HCT116 (cell line): ENCODE measurements around the gene TNS2.

Source experiments
- CTCF ChIP-seq, 3 experiments: fragments of 200-600 bp in 1 of 3; sonication (generic) in 1 of 3; IDR thresholded peaks in 2 of 3; conservative IDR thresholded peaks in 1 of 3; 2 replicates each; pipeline ENCODE4 v1.5.1; 2012 to 2017; ENCODE audit warnings: low read depth in 2 of 3, low read length in 2 of 3, antibody characterized with exemption in 1 of 3, borderline replicate concordance in 1 of 3, control low read depth in 1 of 3, mild to moderate bottlenecking in 1 of 3, mixed read lengths in 1 of 3, mixed run types in 1 of 3, moderate library complexity in 1 of 3; ENCODE audit not compliant: insufficient read depth in 1 of 3
- EGR1 ChIP-seq: IDR thresholded peaks from 2 replicates; pipeline ENCODE4 v1.6.1; 2012; ENCODE audit warnings: low read depth
- ELF1 ChIP-seq: IDR thresholded peaks from 2 replicates; pipeline ENCODE4 v1.6.1; 2012; ENCODE audit warnings: low read depth, borderline replicate concordance
- EZH2 ChIP-seq: fragments of 200-600 bp; sonication (generic); IDR thresholded peaks from 2 replicates; pipeline ENCODE4 v1.6.1; 2017; ENCODE audit warnings: antibody characterized with exemption, mixed run types
- EZH2phosphoT487 ChIP-seq: fragments of 200-600 bp; IDR thresholded peaks from 2 replicates; pipeline ENCODE4 v1.6.1; 2018; ENCODE audit warnings: antibody characterized with exemption, borderline replicate concordance
- POLR2A ChIP-seq: IDR thresholded peaks from 2 replicates; pipeline ENCODE4 v1.7.0; 2011; ENCODE audit warnings: borderline replicate concordance; ENCODE audit not compliant: insufficient read depth, insufficient read length; ENCODE audit errors: extremely low read depth
- REST ChIP-seq: IDR thresholded peaks from 2 replicates; pipeline ENCODE4 v1.6.1; 2012; ENCODE audit warnings: low read depth
- ZNF274 ChIP-seq: fragments of 200-500 bp; sonication (Bioruptor generic); IDR thresholded peaks from 2 replicates; pipeline ENCODE4 v1.6.1; 2014; ENCODE audit warnings: mild to moderate bottlenecking, low read depth, low read length, inconsistent platforms

DNA sequence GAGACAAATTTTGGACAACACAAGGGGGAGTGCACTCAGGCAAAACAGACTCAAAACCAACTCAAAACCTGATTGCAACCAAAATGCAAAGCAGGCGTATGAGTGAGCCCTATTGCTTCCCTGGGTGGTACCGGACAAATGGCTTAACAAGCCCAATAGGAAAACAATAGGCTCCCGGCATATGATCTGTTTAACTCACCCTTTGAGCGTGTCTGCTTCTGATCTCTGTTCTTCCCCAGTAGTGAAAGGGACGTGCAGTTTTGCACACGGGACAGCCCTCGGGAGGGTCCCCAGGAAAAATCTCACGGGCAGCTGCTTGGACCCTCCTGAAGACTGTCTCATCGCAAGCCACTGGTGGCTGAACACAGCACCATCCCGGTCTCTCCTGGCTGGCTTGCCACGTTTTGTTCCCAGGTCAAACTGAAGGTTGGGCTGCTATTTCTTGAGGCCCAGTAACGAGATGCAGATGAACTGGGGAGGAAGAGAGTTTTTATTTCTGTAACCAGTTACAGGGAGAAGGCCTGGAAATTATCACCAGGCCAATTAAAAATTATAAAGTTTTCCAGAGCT, 63.4 kb downstream of the TNS2 start:
- no peak for TF ChIP-seq CTCF (IDR thresholded peaks at IDR 0.05 in 2 of 3, conservative IDR thresholded peaks at IDR 0.05 in 1 of 3; ENCODE audit: borderline replicate concordance in 1 of 3, insufficient read depth in 1 of 3, low read depth in 2 of 3, low read length in 2 of 3)
- no peak for TF ChIP-seq ELF1
- no peak for TF ChIP-seq POLR2A
- TF ChIP-seq EGR1: no peak
- TF ChIP-seq ZNF274: no peak
- no peak for TF ChIP-seq EZH2
- TF ChIP-seq EZH2phosphoT487: no peak
- TF ChIP-seq REST: no peak
